Endothelial cell of umbilical vein (primary cell): ENCODE results near the gene CAMK2N1. TPM values are rescaled to one million over a fixed set of nuclear protein-coding genes. Genes with fewer than 3 reads are reported as not detected.

Experiments
- Bru-seq: library from RNA; stranded (reverse); fragments of 400-500 nt; gene quantifications from one replicate; lab custom pipeline; 2021; lab: Mats Ljungman, UMichigan
- BruChase-seq, 2 experiments: library from RNA; stranded (reverse); fragments of 400-500 nt; gene quantifications; one replicate each; lab custom pipeline; 2021; lab: Mats Ljungman, UMichigan
- BruUV-seq: library from RNA; stranded (reverse); fragments of 400-500 nt; replicated peaks from 2 replicates; lab custom pipeline; 2021; lab: Mats Ljungman, UMichigan
- CTCF ChIA-PET: fragments of 300-600, 350-600 bp; sonication (Branson Sonifier 250); formaldehyde crosslinking; loops from one replicate; lab custom pipeline; 2021; ENCODE audit warnings: antibody characterized with exemption, inconsistent platforms; lab: Charles Lee
- POLR2A ChIA-PET: fragments of 300-600, 350-600 bp; sonication (Branson Sonifier 250); formaldehyde crosslinking; loops from one replicate; lab custom pipeline; 2021; ENCODE audit warnings: antibody characterized with exemption, inconsistent platforms; lab: Charles Lee
- DNase-seq: peaks from one replicate; pipeline ENCODE4 v3.0.0-alpha.2; 2011; ENCODE audit warnings: low read depth, low spot score
- FAIRE-seq: peaks from 2 replicates; lab custom pipeline; 2011; peaks lifted over from hg19 to GRCh38; lab: Jason Lieb, UNC
- H2AFZ ChIP-seq: 2 replicates; pipeline ENCODE4 v1.6.0; 2012; ENCODE audit warnings: low read depth, low read length, control low read depth, inconsistent platforms
- H3K27ac ChIP-seq: 2 replicates; pipeline ENCODE4 v1.5.1; 2011; ENCODE audit warnings: low read depth, mild to moderate bottlenecking, control low read depth, low read length, moderate library complexity; ENCODE audit not compliant: insufficient read depth
- H3K27me3 ChIP-seq, 2 experiments: 2 replicates each; pipeline versions ENCODE4 v1.6.0 to v1.6.1; 2011; ENCODE audit warnings: low read length in 2 of 2, mixed read lengths in 1 of 2; ENCODE audit not compliant: control insufficient read depth in 2 of 2, insufficient read depth in 2 of 2
- H3K36me3 ChIP-seq, 2 experiments: 2 replicates in 1 of 2; 3 replicates in 1 of 2; pipeline ENCODE4 v1.5.1; 2011; ENCODE audit warnings: low read length in 2 of 2, mild to moderate bottlenecking in 1 of 2, moderate library complexity in 1 of 2; ENCODE audit not compliant: control insufficient read depth in 2 of 2, insufficient read depth in 2 of 2; ENCODE audit errors: extremely low read depth in 1 of 2
- H3K4me1 ChIP-seq: 3 replicates; pipeline ENCODE4 v1.5.1; 2011; ENCODE audit warnings: mild to moderate bottlenecking, low read length; ENCODE audit not compliant: control insufficient read depth, insufficient read depth; ENCODE audit errors: extremely low read depth
- H3K4me2 ChIP-seq: 2 replicates; pipeline ENCODE4 v1.6.1; 2011; ENCODE audit warnings: low read length, control low read depth, mixed read lengths; ENCODE audit not compliant: insufficient read depth
- H3K4me3 ChIP-seq, 3 experiments: fragments of 200-600 bp in 1 of 3; sonication (generic), shearing (Covaris generic) in 1 of 3; replicated peaks in 1 of 3; 2 replicates each; pipeline ENCODE4 v1.5.1; 2011 to 2016; ENCODE audit warnings: control low read depth in 3 of 3, low read length in 3 of 3, mild to moderate bottlenecking in 2 of 3, inconsistent platforms in 1 of 3, low read depth in 1 of 3, moderate library complexity in 1 of 3; ENCODE audit not compliant: insufficient read depth in 1 of 3
- H3K79me2 ChIP-seq: 2 replicates; pipeline ENCODE4 v1.6.0; 2012; ENCODE audit warnings: low read length, inconsistent platforms; ENCODE audit not compliant: control insufficient read depth, insufficient read depth
- H3K9ac ChIP-seq: replicated peaks from 2 replicates; pipeline ENCODE3; 2011; ENCODE audit warnings: low read length, control low read depth; ENCODE audit not compliant: insufficient read depth; ENCODE audit errors: extremely low read depth
- H3K9me1 ChIP-seq: replicated peaks from 3 replicates; pipeline ENCODE4 v1.6.0; 2011; ENCODE audit warnings: mild to moderate bottlenecking, low read length; ENCODE audit not compliant: control insufficient read depth, insufficient read depth; ENCODE audit errors: extremely low read depth
- H3K9me3 ChIP-seq: replicated peaks from 2 replicates; pipeline ENCODE4 v1.5.1; 2012; ENCODE audit warnings: low read length, inconsistent platforms; ENCODE audit not compliant: control insufficient read depth, insufficient read depth
- H4K20me1 ChIP-seq: replicated peaks from 2 replicates; pipeline ENCODE3; 2011; ENCODE audit warnings: mild to moderate bottlenecking, low read length; ENCODE audit not compliant: control insufficient read depth, insufficient read depth; ENCODE audit errors: extremely low read depth
- GATA2 ChIP-seq: IDR thresholded peaks from 2 replicates; pipeline ENCODE4 v1.7.0; 2011; ENCODE audit warnings: low read depth, mild to moderate bottlenecking, moderate library complexity, mixed read lengths, low read length; ENCODE audit not compliant: insufficient read length, insufficient read depth
- MAX ChIP-seq: IDR thresholded peaks from 2 replicates; pipeline ENCODE4 v1.6.1; 2011; ENCODE audit not compliant: insufficient read depth, insufficient read length
- POLR2A ChIP-seq: IDR thresholded peaks from 2 replicates; pipeline ENCODE4 v1.6.1; 2012; ENCODE audit warnings: low read depth, mild to moderate bottlenecking, control low read depth, low read length
- POLR2AphosphoS5 ChIP-seq: IDR thresholded peaks from 2 replicates; pipeline ENCODE4 v1.6.1; 2012; ENCODE audit warnings: low read depth, mild to moderate bottlenecking, control low read depth, low read length, moderate library complexity; ENCODE audit not compliant: insufficient read depth
- dilution Hi-C: fragments of 300-500 bp; cut with MboI; formaldehyde crosslinking; loops from one replicate; pipeline ENCODE4 v1.15.0; 2019; ENCODE audit warnings: low sequenced_read_pairs; ENCODE audit not compliant: extremely low pct_ligation_motif_present
- intact Hi-C: fragments of 100-400 bp; cut with micrococcal nuclease; formaldehyde crosslinking; loops from one replicate; pipeline ENCODE4 v1.10.0; 2022
- long read RNA-seq: library from polyadenylated mRNA; stranded (forward); transcript quantifications from one replicate; pipeline ENCODE4 v2.0.0, GENCODE V29; 2021
- polyA minus RNA-seq, 3 experiments: library from RNA; depleted of rRNA, polyadenylated mRNA; stranded (reverse); fragments of >200 nt; gene quantifications; 1 replicate in 1 of 3; 2 replicates in 2 of 3; pipeline ENCODE4 v1.2.3, GENCODE V29; 2011
- polyA plus RNA-seq, 4 experiments: library from polyadenylated mRNA; depleted of rRNA in 3 of 4; stranded (reverse) in 3 of 4; unstranded in 1 of 4; fragments of >200 nt; gene quantifications; 2 replicates each; pipeline versions ENCODE4 v1.2.1 to v1.2.3, GENCODE V29; 2011 to 2012; ENCODE audit warnings: missing spikeins in 1 of 4
- total RNA-seq: library from RNA; stranded (reverse); gene quantifications from 2 replicates; pipeline ENCODE4 v1.2.3, GENCODE V29; 2021

The CAMK2N1 gene
- 11.9 and 18.3 TPM in 2 replicates for total RNA-seq
- 3.1 and 3.3 TPM in 2 replicates for polyA plus RNA-seq
- 5.3 and 6.6 TPM in 2 replicates for polyA plus RNA-seq (2011; cell fraction: cytosol; rRNA removed)
- polyA plus RNA-seq (2011; cell fraction: nucleus; rRNA removed) = 2.0 and 2.1 TPM in 2 replicates
- polyA plus RNA-seq (2012) = 5.9 and 7.7 TPM in 2 replicates
- 2.4 and 4.4 TPM in 2 replicates for polyA minus RNA-seq
- polyA minus RNA-seq (2011; cell fraction: cytosol; rRNA and poly(A)+ RNA removed) = not detected
- 1.8 and 2.1 TPM in 2 replicates for polyA minus RNA-seq (2011; cell fraction: nucleus; rRNA and poly(A)+ RNA removed)
- percentile 66 among the genes with signal in this experiment for Bru-seq, nascent RNA
- percentile 94 among the genes with signal in this experiment for BruChase-seq, experiment 1, labeled RNA remaining after a 6-hour chase
- BruChase-seq, experiment 2, labeled RNA remaining after a 2-hour chase = percentile 78 among the genes with signal in this experiment
- long read RNA-seq, transcript CAMK2N1-201 (2 exons, 2,336 nt) = major isoform, 20 of 21 reads
- long read RNA-seq, partial matches to known transcripts = 0 of 21 reads
- long read RNA-seq, other reads (novel, unspliced or antisense) = 0 of 21 reads

- H3K36me3 ChIP-seq = no peaks in the 10 kb centered on the region
- FAIRE-seq (peak; percentile 21), DNase-seq (peak; percentile 44)
- ChIA-PET POLR2A (interaction anchor here (0.7 to 1.2 kb wide), 2 partner anchors 9 to 720 kb away, joined by 4 read pairs; no protein-coding TSS in a partner anchor), CTCF (interaction anchor here (0.7 to 6.2 kb wide), 5 partner anchors 8 to 273 kb away, joined by 3 to 45 read pairs (median 3); no protein-coding TSS in a partner anchor)
- H3K27me3 ChIP-seq = peaks cover 0 to 3% of the 10 kb centered on the region in 2 experiments
- peak within 1 kb of the TSS; percentile 92 for H2AFZ ChIP-seq
- intact Hi-C loops = loop anchor here (1.0 to 5.0 kb wide), 2 partner anchors 9 to 1173 kb away; partner anchors contain the start of genes AKR7A2 and SLC66A1
- H3K79me2 ChIP-seq = no peaks in the 10 kb centered on the region
- H3K9me1 ChIP-seq = no peaks in the 10 kb centered on the region
- TF ChIP-seq POLR2AphosphoS5 (peak; percentile 22), GATA2 (no peak), MAX (no peak), POLR2A (peak; percentile 54)
- H3K9me3 ChIP-seq = no peaks in the 10 kb centered on the region
- H3K27ac ChIP-seq = peak within 1 kb of the TSS; percentile 13
- dilution Hi-C loops = no loop called here
- peak within 1 kb of the TSS; percentile 76 for H3K4me2 ChIP-seq
- no TSS peak for BruUV-seq
- peak within 1 kb of the TSS; percentile 54 to 78 (median 56) for H3K4me3 ChIP-seq
- peaks cover 12% of the 10 kb centered on the region for H3K4me1 ChIP-seq
- H3K9ac ChIP-seq = peak within 1 kb of the TSS; percentile 65
- no peaks in the 10 kb centered on the region for H4K20me1 ChIP-seq
Measured at GRCh38 chr1:20485527-20486456, at the start of gene CAMK2N1. Gene CAMK2N1 (minus strand): TSS chr1:20486210. CDS start chr1:20485379, 831 bp downstream.
